Inflammatory macrophage treated with lipopolysaccharide for 4 hours (primary cell): ENCODE data around the gene TRMU.

Source experiments
- DNase-seq: peaks from one replicate; pipeline ENCODE4 v3.0.0-alpha.2; 2020

The TRMU gene

DNA sequence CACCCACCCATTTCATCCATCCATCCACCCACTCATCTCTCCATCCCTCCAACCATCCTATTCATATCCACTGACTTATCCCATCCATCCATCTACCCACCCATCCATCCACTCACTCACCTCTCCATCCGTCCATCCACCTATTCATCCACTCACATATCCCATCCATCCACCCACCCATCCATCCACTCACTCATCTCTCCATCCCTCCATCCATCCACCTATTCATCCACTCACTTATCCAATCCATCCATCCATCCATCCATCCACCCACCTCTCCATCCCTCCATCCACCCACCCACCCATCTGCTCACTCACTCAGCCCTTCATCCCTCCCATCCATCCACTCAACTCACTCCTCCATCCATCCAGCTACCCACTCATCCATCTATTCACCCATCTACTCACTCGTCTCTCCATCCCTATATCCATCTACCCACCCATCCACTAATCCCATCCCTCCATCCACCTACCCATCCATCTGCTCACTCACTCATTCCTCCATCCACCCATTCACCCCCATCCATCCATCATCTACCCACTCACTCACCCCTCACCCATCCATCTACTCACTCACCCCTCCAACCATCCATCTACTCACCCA lies 36.2 kb downstream of the TRMU start:
- DNase-seq, result no peak

DNA sequence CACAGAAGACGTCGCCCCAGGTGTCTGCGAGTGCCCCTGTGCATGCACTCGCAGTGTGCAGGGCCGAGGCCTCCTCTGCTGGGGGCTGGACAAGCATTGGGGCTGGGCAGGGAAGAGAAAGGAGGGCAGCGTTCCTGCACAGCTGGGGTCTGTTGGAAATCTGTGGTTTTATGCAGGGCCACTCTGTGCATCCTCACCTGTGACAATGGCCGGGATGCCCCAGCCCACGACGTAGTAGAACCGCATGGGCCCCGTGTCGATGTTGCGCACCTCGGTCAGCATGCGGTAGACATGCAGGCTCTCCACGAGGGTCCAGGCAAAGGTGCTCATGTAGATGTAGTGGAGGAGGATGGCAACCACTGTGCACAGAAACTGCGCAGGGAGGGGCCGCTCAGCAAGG lies 37.2 kb downstream of the TRMU start:
- DNase-seq, result no peak

DNA sequence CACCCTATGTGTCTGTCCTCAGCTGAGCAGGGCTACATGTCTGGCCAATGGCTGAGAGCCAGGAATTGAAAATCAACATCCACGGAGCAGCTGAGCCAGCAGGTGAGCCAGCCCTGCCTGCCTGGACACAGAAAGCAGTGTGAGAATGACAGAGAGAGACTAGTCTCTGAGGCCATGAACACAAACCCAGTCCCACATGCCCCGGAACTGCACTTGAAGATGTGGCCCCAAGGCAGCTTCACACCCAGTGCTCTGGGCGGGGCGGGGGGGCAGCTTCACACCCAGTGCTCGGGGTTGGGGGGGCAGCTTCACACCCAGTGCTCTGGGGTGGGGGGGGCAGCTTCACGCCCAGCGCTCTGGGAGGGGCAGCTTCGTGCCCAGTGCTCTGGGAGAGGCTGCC lies 37.6 kb downstream of the TRMU start:
- DNase-seq, result no peak

DNA sequence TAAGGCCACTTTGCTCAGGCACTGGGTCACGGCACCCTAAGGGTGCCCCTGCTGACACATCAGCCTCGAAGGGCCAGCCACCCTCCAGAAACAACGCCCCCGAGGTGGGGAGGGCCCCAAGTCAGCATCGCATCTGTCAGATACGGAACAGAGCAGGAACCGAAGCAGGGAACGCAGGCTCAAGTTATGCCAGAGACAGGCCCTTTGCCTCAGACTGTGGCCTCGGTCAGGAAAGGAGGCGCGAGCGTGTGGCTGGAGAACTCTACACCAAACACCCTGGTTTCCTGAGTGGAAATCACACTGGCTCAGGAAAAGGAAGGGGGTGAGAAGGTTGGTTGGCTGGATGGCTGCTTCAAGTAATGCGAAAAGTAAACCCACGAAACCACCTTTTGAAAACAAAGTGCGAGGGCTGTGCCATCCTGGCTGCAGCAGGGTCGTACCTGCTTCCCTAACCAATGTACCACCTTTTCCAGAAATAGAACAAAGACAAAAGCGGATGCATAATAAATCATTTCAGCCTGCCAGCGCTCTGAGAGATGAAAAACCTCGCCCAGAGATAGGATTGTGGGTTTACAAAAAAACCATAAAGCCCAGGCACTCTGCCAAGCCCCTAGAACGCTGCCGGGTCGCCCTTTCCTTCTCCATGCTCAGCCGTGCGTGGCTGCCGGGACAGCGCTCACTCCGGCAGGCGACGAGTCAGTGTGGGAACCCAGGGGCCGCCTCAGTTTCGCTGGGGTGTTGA lies 38.6 kb downstream of the TRMU start:
- no peak for DNase-seq

DNA sequence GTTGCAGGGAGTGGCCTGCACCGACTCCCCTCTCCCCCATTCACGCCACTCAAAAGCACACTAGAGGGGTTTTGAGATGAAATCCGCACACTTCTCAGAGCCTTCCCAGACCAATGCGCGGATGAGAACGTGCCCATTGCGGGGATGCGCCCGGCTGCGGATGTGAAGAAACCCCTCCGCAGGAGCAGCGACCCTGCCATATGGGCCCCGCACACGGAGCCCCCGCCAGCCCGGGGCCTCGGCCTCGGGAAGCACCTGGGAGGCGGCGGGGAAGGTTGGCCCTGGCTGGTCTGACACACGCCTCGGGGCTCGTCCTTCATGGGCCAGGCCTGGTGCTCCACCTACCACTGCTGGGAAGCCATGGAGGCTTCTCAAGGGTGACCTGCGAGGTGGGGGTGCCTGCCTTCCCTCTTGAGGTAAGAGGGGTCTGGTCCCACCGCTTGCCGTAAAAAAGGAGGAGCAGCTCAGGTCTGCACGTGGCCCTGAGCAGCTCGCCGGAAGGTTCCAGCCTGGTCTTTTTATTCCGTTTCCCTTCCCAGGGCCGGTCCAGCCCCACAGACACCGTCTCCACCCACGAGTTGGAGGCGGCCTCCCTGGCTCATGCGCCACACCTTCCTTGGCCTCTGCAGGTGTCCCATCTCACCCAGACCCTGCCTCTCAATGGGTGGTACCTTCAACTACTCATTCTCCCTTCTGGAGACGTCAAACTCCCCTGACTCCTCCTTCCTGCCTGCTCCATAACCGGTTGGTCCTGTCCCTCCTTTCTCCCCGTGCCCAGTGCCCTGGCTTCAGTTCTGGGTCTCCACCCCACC lies 39.4 kb downstream of the TRMU start:
- no peak for DNase-seq

DNA sequence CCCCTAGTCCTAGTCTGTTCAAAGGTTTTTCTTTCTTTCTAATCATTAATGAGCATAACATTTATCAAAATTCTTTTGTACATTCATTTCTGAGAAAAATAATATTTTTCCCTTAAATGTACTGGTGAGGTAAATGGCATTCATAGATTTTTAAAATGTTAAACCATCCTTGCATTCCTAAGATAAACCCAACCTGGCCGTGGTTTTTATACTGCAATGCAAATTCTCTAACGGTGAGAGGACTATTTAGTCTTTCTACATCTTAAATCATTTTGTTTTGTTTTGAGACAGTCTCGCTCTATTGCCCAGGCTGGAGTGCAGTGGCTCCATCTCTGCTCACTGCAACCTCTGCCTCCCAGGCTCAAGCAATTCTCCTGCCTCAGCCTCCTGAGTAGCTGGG lies 40.6 kb downstream of the TRMU start:
- no peak for DNase-seq

DNA sequence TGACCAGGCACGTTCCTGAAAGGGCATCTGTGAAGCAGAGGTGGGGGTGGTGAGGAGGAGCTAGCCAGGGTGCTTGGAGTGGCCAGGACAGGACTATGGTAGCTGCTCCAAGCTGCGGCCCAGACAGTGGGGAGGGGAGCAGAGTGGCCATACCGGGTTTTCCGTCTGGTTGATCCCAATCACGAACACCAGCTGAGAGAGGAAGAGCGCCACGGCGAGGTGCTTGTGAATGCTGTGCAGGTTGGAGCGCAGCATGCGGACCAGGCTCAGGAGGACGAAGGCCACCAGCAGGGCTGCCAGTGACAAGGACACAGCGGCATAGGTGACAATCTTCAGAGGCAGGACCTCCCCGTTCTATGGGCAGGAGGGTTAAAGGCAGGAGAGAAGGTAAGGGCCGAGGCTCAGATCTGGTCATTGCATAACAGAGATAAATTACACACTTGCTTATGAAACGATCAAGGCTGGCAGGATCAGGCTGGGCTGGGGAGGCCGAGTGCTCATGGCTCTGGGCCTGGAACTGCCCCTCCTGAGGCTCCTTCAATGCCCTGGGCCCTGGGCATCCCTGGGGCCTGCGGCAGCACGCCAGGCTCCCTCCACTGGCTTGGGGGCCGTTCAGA lies 41.5 kb downstream of the TRMU start:
- no peak for DNase-seq

DNA sequence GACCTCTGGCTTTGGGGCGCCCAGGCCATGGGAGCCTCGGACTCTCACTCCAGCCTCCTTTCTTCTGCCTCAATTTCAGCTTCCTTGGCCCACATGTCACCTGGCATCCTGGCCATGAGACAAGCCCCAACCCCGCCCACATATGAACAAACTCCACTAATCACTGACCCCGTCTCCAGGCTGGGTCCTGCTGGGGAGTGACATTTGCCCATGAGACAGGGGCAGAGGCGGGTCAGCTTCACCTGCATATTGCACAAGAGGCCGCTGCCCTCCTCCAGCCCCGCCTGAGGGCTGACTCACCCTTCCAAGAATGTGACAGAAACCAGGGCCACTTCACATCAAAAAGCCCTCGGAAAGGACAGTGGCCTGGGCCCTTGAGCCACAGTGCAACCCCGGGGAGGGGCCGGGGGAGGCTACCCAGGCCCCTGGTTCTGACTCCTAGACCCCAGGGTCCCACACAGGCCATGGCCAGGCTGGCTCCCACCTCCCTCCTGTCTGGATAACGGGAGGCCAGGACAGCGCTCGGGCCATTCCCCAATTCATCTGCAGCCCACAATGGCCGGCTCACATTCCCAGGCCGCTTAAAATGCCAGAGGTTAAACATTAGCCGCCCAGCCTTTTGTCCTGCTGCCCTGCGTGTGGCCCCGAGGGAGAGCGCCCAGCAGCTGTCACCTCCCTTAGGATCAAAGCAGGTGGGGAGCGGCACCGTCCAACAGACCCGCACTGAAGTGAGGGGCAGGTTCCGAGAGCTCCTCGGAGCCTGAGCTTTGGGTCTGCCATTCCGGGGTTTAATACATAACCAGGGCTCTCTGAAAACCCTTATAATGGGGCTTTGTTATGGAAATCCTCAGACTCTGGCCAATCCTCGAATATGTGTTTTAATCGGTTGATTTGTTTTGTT lies 42.3 kb downstream of the TRMU start:
- no peak for DNase-seq

DNA sequence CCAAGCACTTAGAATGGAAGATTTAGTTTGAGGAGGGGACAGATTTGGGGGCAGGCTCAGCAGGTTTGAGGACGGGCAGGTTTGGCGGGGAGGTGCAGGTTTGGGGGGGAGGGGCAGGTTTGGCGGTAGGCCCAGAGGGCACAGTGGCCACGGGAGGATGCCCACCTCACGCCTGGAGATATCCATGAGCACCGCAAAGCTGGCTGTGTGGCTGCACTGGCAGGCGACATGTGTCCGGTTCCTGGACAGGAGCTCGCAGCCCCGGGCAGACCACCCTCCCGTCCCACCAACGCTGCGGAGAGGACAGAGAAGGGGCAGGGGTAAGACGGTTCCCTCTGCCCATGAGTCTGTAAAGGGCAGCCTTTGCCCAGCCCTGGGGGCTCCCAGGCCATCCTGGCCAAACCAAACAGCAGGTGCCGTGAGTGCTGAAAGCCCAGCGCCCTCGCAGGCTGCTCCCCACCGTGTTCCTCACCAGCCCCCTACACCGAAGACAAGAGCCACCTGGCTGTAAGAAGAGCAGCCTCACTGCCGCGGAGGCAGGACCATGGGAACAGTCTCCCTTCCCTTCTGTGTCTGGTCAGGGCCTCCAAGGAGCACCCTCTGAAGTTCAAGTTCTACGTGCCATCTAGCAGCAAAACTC lies 43.0 kb downstream of the TRMU start:
- no peak for DNase-seq

DNA sequence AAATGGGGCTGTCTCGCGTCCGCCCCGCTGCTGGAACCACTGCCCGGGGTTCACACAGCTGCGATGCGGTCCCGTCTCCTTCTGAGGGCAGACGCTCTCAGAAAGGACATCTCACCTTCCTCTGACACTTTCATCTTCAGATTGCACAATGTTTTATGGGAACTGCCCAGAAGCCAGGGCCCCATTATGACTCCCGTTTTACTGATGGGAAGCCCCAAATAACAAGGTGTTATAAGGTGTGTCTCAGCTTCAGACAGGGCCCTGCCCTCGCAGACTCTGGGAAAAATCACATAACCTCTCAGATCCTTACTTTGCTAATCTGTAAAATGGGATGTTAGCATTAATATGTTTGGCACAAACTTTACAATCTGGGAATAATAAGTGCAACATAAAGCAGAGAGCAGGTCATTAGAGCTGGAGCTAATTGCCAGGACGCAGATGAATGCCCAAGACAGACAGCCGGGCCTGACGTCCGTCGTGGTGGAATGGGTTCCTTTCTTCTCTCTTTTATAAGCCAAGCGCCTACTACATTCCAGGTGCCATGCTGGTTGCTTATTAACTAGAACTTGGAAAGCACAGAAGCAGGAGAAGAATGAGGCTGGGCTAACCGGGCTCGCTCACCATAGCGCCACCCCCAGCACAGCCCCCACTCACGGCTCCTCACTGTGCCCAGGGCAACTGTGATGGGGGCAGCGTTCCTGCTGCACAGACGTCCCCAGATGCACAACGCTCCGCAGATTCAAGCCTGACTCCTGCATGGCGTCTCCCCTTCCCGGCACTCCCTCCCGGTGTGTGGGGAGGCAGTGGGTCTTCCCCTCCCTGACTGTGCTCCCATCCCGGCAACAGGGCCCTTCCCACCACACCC lies 43.8 kb downstream of the TRMU start:
- no peak for DNase-seq

DNA sequence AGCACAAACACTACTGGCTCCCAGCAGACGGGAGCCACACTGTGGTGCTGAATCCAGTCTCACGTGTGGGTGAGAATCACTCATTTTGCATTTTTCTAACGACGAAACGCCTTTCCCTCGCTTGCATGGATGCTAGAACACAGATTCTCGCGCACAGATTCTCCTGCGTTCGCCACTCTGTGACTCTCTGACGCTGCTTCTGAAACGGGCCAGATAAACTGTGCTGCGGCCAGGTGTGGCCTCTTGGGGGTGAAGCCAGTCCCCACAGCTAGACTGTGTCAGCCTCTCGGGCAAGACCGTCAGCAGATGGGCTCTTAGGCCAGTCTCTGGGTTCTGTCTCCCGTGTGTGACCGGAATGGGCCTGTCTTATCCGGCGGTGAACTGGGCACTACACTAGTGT lies 44.6 kb downstream of the TRMU start:
- DNase-seq, result no peak

DNA sequence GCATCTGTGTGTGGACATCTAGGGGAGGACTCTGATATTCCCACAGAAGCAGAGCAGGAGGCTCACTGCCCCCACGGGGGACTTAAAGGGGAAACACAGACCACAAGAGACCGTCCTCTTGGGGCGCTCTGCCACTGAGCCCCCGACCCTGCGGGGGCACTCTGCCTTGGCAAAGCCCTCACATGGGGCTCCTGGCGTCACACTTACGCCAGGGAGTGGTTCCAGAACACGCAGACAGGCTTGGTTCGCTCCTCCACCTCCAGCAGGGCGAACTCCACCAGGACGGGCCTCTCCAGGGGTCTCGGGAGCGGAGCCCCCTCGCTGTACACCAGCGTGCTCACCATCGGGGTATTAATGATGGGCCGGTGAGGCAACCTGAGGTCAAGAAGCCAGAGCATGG lies 45.1 kb downstream of the TRMU start:
- no peak for DNase-seq

DNA sequence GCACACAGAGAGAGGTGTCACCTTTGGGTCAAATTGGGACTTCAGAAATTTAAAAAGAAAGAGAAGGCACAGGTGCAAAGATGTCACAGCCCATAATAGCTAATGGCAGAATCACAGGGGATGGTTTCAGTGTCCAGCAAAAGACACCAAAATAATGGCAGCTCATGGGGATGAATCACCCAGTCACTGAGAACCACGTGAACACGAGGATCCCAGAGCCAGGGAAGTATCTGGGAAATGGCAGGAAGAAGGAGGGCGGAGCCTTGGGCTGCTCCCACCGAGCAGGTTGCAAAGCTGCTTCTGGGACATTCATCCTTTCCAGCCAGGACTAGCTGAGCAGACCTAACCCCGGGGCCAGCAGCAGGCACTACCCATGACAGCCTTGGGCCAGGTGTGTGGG lies 45.6 kb downstream of the TRMU start:
- no peak for DNase-seq

DNA sequence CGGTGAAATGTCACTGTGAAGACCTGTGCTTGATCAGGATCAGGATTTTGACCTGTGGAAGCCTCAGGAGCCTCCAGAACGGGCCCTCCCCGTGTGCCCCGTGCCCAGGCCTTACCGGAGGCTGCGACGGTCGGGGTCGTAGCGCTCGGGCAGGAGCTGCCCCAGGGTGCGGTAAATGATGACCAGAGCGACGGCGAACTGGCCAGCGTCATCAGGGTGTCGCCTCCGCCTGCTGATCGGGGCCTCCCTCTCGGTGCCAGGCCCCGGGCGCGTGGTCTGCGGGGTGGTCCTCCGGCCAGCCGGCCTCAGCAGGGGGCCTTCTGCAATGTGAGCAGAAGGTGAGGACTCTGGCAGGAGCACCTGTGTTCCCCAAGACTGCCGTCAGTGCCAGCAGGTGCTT lies 46.2 kb downstream of the TRMU start:
- no peak for DNase-seq

DNA sequence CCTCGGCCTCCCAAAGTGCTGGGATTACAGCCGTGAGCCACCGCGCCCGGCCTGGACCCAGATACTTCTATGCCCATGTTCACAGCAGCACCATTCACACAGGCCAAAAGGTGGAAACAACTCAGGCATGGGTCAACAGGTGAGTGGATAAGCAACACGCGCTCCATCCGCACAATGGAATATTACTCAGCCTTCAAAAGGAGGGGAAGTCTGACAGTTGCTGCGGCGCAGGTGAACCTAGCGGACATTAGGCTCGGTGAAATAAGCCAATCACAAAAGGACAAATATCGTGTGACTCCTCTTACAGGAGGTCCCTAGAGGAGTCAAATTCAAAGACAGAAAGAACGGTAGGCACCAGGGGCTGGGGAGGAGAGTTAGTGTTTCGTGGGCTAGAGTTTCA lies 47.0 kb downstream of the TRMU start:
- DNase-seq, result no peak

DNA sequence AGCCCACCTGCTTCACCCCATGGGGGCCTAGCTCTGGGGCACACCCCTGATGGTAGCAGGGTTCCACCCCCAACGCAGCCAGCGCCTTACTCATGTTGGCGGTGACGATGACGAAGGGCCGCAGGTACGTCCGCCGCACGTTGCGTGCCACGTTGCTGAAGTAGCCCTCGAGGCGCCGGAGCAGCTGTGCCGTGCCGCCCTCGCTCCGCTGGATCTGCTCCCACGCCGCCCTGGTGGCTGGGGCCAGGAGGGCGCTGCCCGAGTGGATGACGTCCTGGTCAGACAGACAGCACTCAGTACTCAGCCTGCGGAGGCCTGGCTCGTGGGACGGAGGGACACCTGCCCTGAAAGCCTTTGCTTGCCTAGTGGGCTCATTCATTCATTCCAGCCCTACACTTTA lies 50.8 kb downstream of the TRMU start:
- no peak for DNase-seq

DNA sequence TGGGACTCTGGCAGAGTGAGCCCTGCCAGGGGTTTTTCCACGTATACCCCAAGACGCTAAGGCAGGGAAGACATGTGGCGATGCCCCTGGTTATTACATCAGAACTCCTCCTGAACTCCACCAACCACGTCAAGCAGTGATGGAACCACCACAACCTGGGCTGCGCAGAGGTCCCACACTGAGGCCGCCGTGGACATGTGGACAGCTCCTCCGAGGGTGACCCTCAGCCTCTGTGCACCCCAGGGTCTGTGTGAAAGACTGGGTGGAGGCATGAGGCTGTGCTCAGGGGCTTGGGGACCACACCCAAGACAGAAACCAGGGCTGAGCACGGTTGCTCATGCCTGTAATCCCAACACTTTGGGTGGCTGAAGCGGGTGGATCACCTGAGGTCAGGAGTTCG lies 52.2 kb downstream of the TRMU start:
- no peak for DNase-seq

DNA sequence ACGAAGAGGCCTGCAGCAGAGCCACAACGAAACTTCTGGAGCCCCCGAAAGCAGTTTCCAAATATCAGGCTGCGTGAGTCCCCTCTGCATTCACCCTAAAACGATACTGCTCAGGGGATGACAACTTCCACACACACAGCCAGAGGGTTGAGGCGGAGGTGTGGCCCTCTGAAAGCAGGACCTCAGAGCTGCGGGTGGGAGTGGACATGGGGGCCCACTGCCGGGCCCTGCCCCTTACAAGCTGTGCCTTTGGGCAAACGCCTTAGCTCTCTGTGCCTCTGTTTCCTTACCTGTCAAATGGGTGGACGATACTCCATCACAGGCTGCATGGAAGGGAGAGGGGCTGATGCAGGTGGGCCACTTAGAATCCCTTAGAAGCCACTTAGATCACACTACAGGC lies 53.1 kb downstream of the TRMU start:
- no peak for DNase-seq

DNA sequence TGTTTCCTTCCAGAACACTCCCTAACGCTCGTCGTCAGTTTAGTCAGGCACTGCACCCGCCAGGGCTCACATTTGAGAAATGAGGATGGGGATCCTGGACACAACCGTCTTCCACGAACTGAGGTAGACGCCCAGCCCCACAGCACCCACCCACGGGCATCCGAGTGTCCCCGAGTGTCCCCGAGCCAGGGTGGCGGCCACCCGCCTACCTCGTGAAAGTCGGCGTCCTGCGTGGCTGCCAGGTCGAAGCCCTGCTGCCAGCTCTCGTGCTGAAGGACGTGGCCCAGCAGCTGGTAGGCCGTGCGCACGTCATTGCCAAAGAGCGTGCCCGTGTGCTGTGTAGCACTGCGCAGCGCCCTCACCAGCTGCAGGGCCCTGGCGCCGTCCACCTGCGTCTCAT lies 53.6 kb downstream of the TRMU start:
- no peak for DNase-seq

DNA sequence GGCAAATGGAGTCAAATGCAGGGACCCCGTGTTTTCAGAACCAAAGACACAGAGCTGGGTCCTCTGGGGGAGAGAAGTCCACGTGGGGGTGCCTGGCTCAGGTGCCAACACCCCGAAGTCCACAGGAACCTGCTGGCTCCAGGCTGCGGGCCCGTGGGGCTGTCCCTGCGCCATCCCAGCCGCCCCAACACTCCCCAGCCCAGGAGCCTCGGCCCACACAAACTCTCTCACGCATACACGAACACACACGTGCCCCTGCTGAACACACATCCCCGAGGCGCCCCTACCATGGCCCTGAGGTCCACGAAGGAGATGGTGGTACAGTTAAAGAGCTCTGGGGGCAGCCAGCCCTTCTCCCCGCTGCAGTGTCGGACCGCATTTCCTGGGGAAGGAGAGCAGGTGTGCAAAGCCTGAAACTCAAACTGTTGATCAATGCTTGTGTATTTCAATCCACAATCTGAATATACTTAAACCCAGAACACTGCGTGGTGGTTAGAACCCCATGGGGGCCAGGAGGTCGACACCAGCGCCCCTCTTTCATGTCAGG lies 54.7 kb downstream of the TRMU start:
- no peak for DNase-seq
